ENCODE results near the gene EML5. TPM values are rescaled to one million over a fixed set of nuclear protein-coding genes. Genes with fewer than 3 reads are reported as not detected.

The EML5 gene
- total RNA-seq, 1 donor = under 0.01 TPM

- no peak overlapping the region for H3K4me3 ChIP-seq (ENCODE audit: low read depth, low read length)
- peak; percentile 2 for DNase-seq (ENCODE audit: low read depth)
- no peak for TF ChIP-seq CTCF (IDR thresholded peaks at IDR 0.05; ENCODE audit: insufficient read depth, low read length)
These were observed 86.3 kb downstream of the EML5 start for GRCh38 chr14:88706425-88706824.

GRCh38 chr14:88698651-88699050 lies 94.1 kb downstream of the EML5 start:
- H3K4me3 ChIP-seq (ENCODE audit: low read depth, low read length) = no peak overlapping the region
- TF ChIP-seq CTCF (IDR thresholded peaks at IDR 0.05; ENCODE audit: insufficient read depth, low read length) = no peak
- DNase-seq (ENCODE audit: low read depth) = no peak

GRCh38 chr14:88695870-88696269 lies 96.9 kb downstream of the EML5 start:
- TF ChIP-seq CTCF (IDR thresholded peaks at IDR 0.05; ENCODE audit: insufficient read depth, low read length) = no peak
- no peak for DNase-seq (ENCODE audit: low read depth)
- no peak overlapping the region for H3K4me3 ChIP-seq (ENCODE audit: low read depth, low read length)

GRCh38 chr14:88688386-88688785 lies 104.4 kb downstream of the EML5 start:
- DNase-seq (ENCODE audit: low read depth) = no peak
- no peak for TF ChIP-seq CTCF (IDR thresholded peaks at IDR 0.05; ENCODE audit: insufficient read depth, low read length)
- H3K4me3 ChIP-seq (ENCODE audit: low read depth, low read length) = no peak overlapping the region

GRCh38 chr14:88683119-88683518 lies 109.6 kb downstream of the EML5 start:
- DNase-seq (ENCODE audit: low read depth) = no peak
- no peak for TF ChIP-seq CTCF (IDR thresholded peaks at IDR 0.05; ENCODE audit: insufficient read depth, low read length)
- no peak overlapping the region for H3K4me3 ChIP-seq (ENCODE audit: low read depth, low read length)

- no peak for DNase-seq (ENCODE audit: low read depth)
- no peak overlapping the region for H3K4me3 ChIP-seq (ENCODE audit: low read depth, low read length)
- no peak for TF ChIP-seq CTCF (IDR thresholded peaks at IDR 0.05; ENCODE audit: insufficient read depth, low read length)
These were observed 110.1 kb downstream of the EML5 start for GRCh38 chr14:88682495-88683114.

All from fibroblast of the aortic adventitia (primary cell).